GM10266 (cell line): ENCODE data around the gene USP5.

ENCODE experiments used
- DNase-seq: peaks from one replicate; pipeline ENCODE4 v3.0.0; 2012; ENCODE audit errors: extremely low spot score
- CTCF ChIP-seq: IDR thresholded peaks from 2 replicates; pipeline ENCODE4 v1.5.1; 2012; ENCODE audit warnings: mild to moderate bottlenecking, low read depth; ENCODE audit not compliant: control insufficient read depth, insufficient read depth; ENCODE audit errors: missing control alignments

USP5 gene

GRCh38 chr12:6826734-6827436 lies 25.1 kb upstream of the USP5 start:
- TF ChIP-seq CTCF, result no peak
- DNase-seq, result no peak

DNA sequence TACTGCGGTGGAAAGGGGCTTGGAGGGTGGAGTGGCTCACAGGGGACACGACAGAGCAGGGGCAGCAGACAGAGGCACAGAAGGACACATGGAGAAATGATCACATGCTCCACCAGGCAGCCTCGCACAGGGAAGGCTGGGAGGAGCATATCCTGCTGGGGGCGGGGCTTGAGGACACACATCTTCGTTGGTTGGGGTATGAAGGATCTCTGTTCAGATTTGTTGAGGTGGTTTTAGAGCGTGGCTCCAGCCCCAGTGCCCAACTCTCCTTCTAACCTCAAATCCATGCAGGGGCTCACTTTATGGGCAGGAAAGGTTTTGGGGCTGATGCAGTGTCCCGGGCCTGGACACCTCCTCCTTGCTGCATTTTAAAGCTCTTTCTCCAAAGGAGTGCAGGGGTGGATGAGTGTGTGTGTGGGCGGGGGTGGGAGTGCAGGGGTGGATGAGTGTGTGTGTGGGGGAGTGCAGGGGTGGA lies 24.5 kb upstream of the USP5 start:
- TF ChIP-seq CTCF, result no peak
- DNase-seq, result peak; percentile 71

- DNase-seq, result no peak
- peak; percentile 40 for TF ChIP-seq CTCF
Measured at GRCh38 chr12:6827982-6828780, 23.8 kb upstream of the USP5 start, which contains the start of gene P3H3. Gene P3H3, plus strand, starts transcription at chr12:6828407. Its CDS starts 34 bp downstream, at chr12:6828441.

GRCh38 chr12:6828781-6829535 lies 23.0 kb upstream of the USP5 start:
- DNase-seq, result no peak
- TF ChIP-seq CTCF, result no peak

GRCh38 chr12:6829536-6830220 lies 22.3 kb upstream of the USP5 start:
- no peak for TF ChIP-seq CTCF

DNA sequence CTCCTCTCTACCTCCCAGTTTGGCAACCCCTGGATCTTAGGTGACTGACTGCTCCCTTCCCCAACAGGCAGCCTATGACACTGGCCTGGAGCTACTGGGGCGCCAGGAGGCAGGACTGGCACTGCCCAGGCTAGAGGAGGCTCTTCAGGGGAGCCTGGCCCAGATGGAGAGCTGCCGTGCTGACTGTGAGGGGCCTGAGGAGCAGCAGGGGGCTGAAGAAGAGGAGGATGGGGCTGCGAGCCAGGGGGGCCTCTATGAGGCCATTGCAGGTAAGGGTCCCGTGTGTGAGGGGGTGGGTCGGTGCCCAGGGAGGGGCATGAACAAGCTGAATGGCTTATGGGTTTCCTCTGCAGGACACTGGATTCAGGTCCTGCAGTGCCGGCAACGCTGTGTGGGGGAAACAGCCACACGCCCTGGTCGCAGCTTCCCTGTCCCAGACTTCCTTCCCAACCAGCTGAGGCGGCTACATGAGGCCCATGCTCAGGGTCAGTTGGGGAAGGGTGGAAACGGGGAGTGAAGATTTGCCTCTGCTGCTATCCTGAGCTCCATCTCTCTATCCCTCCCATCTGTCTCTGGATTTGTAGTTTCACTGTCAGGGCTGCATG lies 21.6 kb upstream of the USP5 start:
- no peak for TF ChIP-seq CTCF
- DNase-seq, result no peak

More at GRCh38 chr12:6829536-6830220, 22.3 kb upstream of the USP5 start:
- DNase-seq, result no peak
